Left ventricle myocardium superior (tissue), 1 donor: ENCODE measurements around the gene BID. TPM values are rescaled to one million over a fixed set of nuclear protein-coding genes. Genes with fewer than 3 reads are reported as not detected.
"Not testable (repeated sequence)": the region's sequence is repeated elsewhere in the genome, so short reads cannot be mapped to it uniquely, and the experiment has no call there.

Experiments used
- ATAC-seq: fragments of 200-7000 bp; cut with Tn5 transposase; one replicate; pipeline ENCODE4 v1.9.1; 2020; ENCODE audit warnings: mild to moderate bottlenecking, moderate library complexity
- DNase-seq: peaks from one replicate; pipeline ENCODE4 v3.0.0-alpha.2; 2020
- intact Hi-C: fragments of 100-400 bp; cut with micrococcal nuclease; formaldehyde crosslinking; loops from one replicate; pipeline ENCODE4 v1.11.0; 2022
- total RNA-seq: library from RNA; stranded (reverse); fragmentation: NEBNext Ultra II Directional; extraction: Animal tissue kit (Norgen Biotek cat#: 25700); gene quantifications from one replicate; pipeline ENCODE4 v1.2.1, GENCODE V29; 2021
- donor health status: DM: no; HTN: yes; CAD: no; lungs with severe emphysema.

BID gene
- total RNA-seq, 1 donor from 2014 or later = 25.4 TPM

DNA sequence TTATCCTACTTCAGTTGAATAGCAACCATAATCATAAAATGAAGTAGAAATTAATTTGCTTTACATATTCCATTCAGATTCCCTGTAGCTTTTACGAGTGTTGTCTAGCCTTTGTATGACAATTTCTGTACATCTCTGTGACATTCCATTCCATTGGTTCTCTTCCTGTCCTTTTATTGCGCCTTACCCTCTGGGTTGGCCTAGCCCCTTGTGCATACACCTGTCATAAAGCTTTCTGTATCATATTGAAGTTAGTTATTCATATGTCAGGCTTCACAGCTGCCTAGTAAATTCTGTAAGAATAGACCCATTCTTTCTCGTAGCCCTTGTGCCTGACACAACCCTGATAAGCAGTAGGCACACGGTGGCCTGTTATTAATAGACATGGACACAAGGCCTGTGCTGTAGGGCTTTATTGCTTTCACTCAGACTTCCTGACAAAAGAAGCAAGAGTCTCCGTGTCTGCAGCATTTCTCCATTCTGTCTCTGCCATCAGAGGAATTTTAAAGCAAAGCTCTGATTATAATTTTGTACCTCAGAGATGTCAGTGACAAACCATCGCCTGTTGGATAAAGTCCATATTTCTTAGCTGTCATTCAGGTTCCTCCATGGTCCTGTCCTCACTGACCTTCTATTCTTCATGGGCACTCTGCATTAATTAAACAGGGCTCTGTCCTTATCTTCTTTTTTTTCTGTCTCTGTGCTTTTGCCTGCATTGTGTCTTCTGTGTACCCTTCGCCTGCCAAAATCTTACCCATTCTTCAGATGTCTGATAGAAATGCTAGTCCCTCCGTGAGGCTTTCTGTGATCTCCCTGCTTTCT lies 49.4 kb downstream of the BID start:
- DNase-seq = no peak
- intact Hi-C loops = no loop called here
- peak; percentile 88 for ATAC-seq

- no peak for ATAC-seq
- intact Hi-C loops = no loop called here
- no peak for DNase-seq
These were observed 50.0 kb downstream of the BID start for GRCh38 chr22:17724241-17724640.

DNA sequence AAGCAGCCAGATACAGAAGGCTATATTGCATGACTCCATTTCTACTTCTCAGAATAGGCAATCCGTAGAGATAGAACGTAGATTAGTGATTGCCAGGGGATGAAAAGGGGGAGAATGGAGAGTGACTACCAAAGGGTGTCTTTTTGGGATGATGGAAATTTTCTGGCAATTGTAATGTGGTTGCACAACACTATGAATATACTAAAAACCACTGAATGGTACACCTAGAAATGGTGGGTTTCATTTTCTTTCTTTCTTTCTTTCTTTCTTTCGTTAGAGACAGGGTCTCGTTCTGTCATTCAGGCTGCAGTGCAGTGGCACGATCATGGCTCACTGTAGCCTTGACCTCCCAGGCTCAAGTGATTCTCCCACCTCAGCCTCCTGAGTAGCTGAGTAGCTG lies 54.4 kb downstream of the BID start:
- ATAC-seq (no peak), DNase-seq (no peak)
- intact Hi-C loops = no loop called here

GRCh38 chr22:17717708-17718107 lies 56.6 kb downstream of the BID start:
- no peak for DNase-seq
- no peak for ATAC-seq
- intact Hi-C loops = no loop called here

- intact Hi-C loops = no loop called here
- DNase-seq = no peak
- no peak for ATAC-seq
These were observed 57.7 kb downstream of the BID start for GRCh38 chr22:17716529-17716928.

DNA sequence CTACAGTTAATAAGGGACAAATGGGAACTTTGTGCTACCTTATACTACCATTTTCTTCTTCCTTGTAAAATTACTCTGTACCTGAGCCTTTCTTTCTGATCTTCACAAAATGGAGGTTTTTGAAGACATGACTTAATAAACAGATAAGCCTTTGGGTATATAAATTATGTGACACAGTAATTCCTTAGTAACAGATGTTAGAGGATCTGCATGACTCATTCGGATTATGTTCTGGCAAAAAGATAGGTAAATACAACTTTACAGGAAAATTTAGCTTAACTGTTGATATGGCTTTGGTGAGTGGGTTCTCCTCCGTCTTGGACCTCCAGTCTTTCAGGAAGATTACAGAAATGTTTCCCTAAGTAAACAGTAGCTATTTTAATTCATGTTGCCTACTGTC lies 61.8 kb downstream of the BID start:
- intact Hi-C loops = no loop called here
- ATAC-seq (no peak), DNase-seq (no peak)

GRCh38 chr22:17710023-17710422 lies 64.2 kb downstream of the BID start:
- intact Hi-C loops = no loop called here
- ATAC-seq = no peak
- no peak for DNase-seq

GRCh38 chr22:17707526-17707925 lies 66.7 kb downstream of the BID start:
- ATAC-seq (no peak), DNase-seq (no peak)
- intact Hi-C loops = no loop called here

DNA sequence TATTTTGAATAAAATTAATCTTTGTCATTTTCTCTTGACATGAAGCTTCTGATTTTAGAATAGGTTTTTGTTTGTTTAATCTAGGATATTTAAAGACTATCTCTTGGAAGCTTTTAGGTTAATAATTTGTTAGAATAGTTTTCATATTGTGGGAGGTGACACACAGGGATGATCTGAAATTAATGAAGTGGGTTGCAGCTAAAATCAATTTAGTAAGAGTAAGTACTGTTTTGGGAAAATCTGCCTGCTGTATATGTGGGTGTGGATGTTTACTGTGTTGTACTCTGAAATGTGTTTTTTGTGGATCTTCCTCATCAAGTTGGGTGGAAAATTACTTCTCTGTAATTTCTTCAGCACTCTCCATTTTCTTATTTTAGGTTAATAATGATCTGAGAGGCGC lies 67.3 kb downstream of the BID start:
- ATAC-seq (peak; percentile 8), DNase-seq (no peak)
- intact Hi-C loops = no loop called here

DNA sequence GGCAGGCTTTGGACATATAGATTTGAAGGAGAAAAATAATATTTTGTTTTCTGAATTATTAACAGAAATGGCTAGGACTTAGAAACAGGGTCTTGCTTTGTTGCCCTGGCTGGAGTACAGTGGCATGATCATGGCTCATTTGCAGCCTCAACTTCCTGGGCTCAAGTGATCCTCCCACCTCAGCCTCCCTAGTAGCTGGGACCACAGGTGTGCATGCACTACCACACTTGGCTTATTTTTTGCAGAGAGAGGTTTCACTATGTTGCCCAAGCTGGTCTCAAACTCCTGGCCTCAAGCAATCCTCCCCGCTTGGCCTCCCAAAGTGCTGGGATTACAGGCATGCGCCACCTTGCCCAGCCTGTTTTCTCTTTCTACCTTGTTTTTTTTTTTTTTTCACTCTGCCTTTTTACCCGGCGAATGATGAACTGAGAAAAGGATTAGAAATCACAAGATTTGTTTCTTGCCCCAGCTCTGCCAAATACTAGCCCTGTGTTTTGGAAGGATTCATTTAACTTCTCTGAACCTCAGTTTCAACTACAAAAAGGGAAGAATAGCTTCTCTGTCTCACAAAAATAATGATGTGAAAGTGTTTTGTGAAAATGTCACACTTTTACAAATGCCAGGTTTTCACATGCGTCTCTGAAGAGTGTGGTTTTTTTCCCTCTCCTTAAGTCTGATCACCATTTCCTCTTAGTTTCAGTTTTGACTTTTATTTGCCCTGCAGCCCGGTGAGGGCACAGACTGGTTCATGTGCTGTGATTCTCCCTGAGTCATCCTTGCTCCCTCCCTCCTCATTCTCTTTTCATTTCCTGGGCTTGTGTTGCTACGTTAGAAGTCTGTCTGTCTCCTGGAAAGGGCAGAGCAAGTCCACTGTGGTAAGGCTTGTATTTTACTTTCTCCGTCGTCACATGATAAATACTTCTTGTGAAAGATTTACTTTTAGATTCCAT lies 68.0 kb downstream of the BID start:
- DNase-seq (no peak), ATAC-seq (peak; percentile 95)
- intact Hi-C loops = no loop called here

GRCh38 chr22:17705546-17705945 lies 68.7 kb downstream of the BID start:
- peak; percentile 5 for ATAC-seq

GRCh38 chr22:17703811-17704210 lies 70.5 kb downstream of the BID start:
- DNase-seq (no peak), ATAC-seq (no peak)

More at GRCh38 chr22:17705546-17705945, 68.7 kb downstream of the BID start:
- no peak for DNase-seq
- intact Hi-C loops = no loop called here

DNA sequence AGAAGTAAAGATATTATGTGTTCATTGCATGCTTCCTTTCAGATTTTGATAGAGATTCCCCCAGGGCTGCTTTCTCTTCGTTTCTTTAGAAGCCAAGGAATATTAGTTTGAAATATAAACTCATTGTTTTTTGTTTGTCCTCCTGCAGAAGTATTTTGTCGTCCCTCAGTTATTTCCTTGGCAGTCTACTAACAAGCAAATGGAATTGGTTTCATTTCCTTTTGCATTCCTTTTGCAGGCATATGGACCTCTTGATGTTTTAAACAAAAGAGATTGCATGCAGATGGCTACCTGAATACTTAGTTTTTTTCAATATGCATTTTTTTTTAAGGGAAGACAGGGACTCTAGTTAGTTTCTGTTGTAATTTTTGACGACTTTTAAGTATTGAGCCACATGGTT lies 73.5 kb downstream of the BID start:
- no peak for ATAC-seq
- DNase-seq = no peak
- intact Hi-C loops = no loop called here

More at GRCh38 chr22:17703811-17704210, 70.5 kb downstream of the BID start:
- intact Hi-C loops = no loop called here

GRCh38 chr22:17699696-17700340 lies 74.5 kb downstream of the BID start:
- intact Hi-C loops = no loop called here
- ATAC-seq = no peak
- no peak for DNase-seq

GRCh38 chr22:17698948-17699347 lies 75.3 kb downstream of the BID start:
- ATAC-seq = no peak
- no peak for DNase-seq
- intact Hi-C loops = no loop called here

DNA sequence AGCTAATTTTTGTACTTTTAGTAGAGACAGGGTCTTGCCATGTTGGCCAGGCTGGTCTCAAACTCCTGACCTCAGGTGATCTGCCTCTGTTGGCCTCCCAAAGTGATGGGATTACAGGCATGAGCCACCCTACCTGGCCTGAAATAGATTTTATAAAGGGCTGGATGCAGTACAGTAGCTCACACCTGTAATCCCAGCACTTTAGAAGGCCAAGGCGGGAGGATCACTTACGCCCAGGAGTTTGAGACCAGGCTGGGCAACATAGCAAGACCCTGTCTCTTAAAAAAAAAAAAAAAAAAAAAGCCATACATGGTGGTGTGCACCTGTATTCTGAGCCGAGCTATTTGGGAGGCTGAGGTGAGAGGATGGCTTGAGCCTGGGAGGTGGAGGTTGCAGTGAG lies 76.0 kb downstream of the BID start:
- DNase-seq, intact Hi-C loops: not testable (repeated sequence)

DNA sequence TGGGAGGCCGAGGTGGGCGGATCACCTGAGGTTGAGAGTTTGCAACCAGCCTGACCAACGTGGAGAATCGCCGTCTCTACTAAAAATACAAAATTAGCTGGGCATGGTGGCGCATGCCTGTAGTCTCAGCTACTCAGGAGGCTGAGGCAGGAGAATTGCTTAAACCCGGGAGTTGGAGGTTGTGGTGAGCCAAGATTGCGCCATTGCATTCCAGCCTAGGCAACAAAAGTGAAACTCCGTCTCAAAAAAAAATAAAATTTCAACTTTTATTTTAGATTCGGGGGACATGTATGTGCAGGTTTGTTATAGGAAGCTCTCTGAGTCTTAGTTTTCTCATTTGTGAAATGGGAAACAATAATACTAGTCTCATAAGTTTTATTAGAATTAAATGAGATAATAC lies 77.1 kb downstream of the BID start:
- DNase-seq, ATAC-seq, intact Hi-C loops: not testable (repeated sequence)

More for the DNA sequence above, 76.0 kb downstream of the BID start:
- not testable (repeated sequence) for ATAC-seq

GRCh38 chr22:17695986-17696385 lies 78.3 kb downstream of the BID start:
- ATAC-seq = no peak
- intact Hi-C loops = no loop called here
- no peak for DNase-seq

DNA sequence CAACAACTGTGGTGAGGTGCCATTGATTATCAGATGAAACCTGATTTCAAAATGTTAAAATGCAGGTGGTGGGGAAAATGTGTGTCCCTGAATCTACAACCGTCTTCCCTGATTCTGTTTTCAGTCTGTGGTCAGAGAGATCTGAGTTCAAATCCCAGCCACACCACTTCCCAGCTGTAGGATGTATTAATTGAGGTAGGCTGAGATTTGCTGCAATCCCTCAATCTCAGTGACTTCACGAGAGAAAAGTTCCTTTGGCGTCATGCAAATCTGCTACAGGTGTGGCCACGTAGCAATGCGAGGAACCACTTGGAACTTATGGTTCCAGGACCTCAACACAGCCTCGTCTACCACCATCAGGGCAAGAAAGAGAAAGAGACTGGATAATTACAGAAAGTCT lies 79.5 kb downstream of the BID start:
- ATAC-seq (no peak), DNase-seq (no peak)
- intact Hi-C loops = no loop called here

DNA sequence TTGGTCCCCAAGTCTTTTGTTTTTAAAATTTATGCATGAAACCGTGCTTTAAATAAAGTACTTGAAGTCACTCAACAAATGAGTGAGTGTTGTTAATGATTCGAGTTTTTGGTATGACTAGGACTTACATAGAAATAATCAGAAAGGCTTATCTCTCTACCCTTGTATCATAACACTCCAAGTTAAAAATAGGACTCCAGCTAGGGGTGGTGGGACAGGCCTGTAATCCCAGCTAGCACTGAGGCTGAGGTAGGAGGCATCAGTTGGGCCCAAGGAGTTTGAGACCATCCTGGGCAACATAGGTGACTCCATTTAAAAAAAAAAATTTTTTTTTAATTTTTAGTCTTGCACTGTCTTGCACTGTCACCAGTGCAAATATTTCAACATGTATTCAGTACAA lies 80.1 kb downstream of the BID start:
- intact Hi-C loops = no loop called here
- DNase-seq (no peak), ATAC-seq (peak; percentile 66)
